ENCODE data around the gene DOCK8.

Gene DOCK8

GRCh38 chr9:504921-505740, 290.5 kb downstream of the DOCK8 start:
- Histone ChIP-seq H3K4me3 (ENCODE audit: low read depth, low read length, poor library complexity, severe bottlenecking) (peak overlapping the region; percentile 91), H3K4me2 (ENCODE audit: low read length) (peak overlapping the region; percentile 85), H3K36me3 (ENCODE audit: insufficient read depth, low read length) (no peaks in the 10 kb centered on the region), H4K20me1 (ENCODE audit: insufficient read depth, low read length) (no peaks in the 10 kb centered on the region), H3K4me1 (ENCODE audit: insufficient read depth, low read length, severe bottlenecking) (peaks cover 26% of the 10 kb centered on the region), H3K9me2 (ENCODE audit: low read depth, low read length) (no peaks in the 10 kb centered on the region), H3K27ac (ENCODE audit: low read depth, low read length, poor library complexity, severe bottlenecking) (peak overlapping the region; percentile 48), H3K79me2 (ENCODE audit: insufficient read depth, low read length) (peaks cover 16% of the 10 kb centered on the region; the same call in 1 of the 2 replicates), H3K9ac (ENCODE audit: low read length) (peak overlapping the region; percentile 89), H3F3A (ENCODE audit: insufficient read depth, low read length) (no peaks in the 10 kb centered on the region), H3K9me3 (ENCODE audit: low read length) (no peaks in the 10 kb centered on the region), H2AFZ (ENCODE audit: low read length) (no peak overlapping the region), H3K27me3 (ENCODE audit: insufficient read depth, low read length) (no peaks in the 10 kb centered on the region)
- no peak for TF ChIP-seq CTCF (IDR thresholded peaks at IDR 0.05; ENCODE audit: low read length)
- no peak for TF ChIP-seq EZH2 (IDR thresholded peaks at IDR 0.05; ENCODE audit: borderline replicate concordance, low read length)

GRCh38 chr9:505741-506059, 291.0 kb downstream of the DOCK8 start:
- H3K9ac ChIP-seq (ENCODE audit: low read length), result peak overlapping the region; percentile 89
- H3K27ac ChIP-seq (ENCODE audit: low read depth, low read length, poor library complexity, severe bottlenecking), result peak overlapping the region; percentile 48
- H4K20me1 ChIP-seq (ENCODE audit: insufficient read depth, low read length), result no peaks in the 10 kb centered on the region
- H3K4me2 ChIP-seq (ENCODE audit: low read length), result peak overlapping the region; percentile 85
- no peaks in the 10 kb centered on the region for H3K36me3 ChIP-seq (ENCODE audit: insufficient read depth, low read length)
- H3F3A ChIP-seq (ENCODE audit: insufficient read depth, low read length), result no peaks in the 10 kb centered on the region
- no peaks in the 10 kb centered on the region for H3K9me2 ChIP-seq (ENCODE audit: low read depth, low read length)
- no peak overlapping the region for H2AFZ ChIP-seq (ENCODE audit: low read length)
- peaks cover 19% of the 10 kb centered on the region; the same call in 1 of the 2 replicates for H3K79me2 ChIP-seq (ENCODE audit: insufficient read depth, low read length)
- peak overlapping the region; percentile 91 for H3K4me3 ChIP-seq (ENCODE audit: low read depth, low read length, poor library complexity, severe bottlenecking)
- no peaks in the 10 kb centered on the region for H3K9me3 ChIP-seq (ENCODE audit: low read length)
- no peaks in the 10 kb centered on the region for H3K27me3 ChIP-seq (ENCODE audit: insufficient read depth, low read length)
- TF ChIP-seq EZH2 (IDR thresholded peaks at IDR 0.05; ENCODE audit: borderline replicate concordance, low read length), result no peak
- no peak for TF ChIP-seq CTCF (IDR thresholded peaks at IDR 0.05; ENCODE audit: low read length)
- H3K4me1 ChIP-seq (ENCODE audit: insufficient read depth, low read length, severe bottlenecking), result peaks cover 26% of the 10 kb centered on the region

- Histone ChIP-seq H3K9me3 (ENCODE audit: low read length) (no peaks in the 10 kb centered on the region), H3K4me3 (ENCODE audit: low read depth, low read length, poor library complexity, severe bottlenecking) (peak overlapping the region; percentile 91), H3K36me3 (ENCODE audit: insufficient read depth, low read length) (peaks cover under 1% of the 10 kb centered on the region; the same call in 1 of the 2 replicates), H3K27ac (ENCODE audit: low read depth, low read length, poor library complexity, severe bottlenecking) (no peak overlapping the region), H3K4me1 (ENCODE audit: insufficient read depth, low read length, severe bottlenecking) (peaks cover 26% of the 10 kb centered on the region), H3K79me2 (ENCODE audit: insufficient read depth, low read length) (peaks cover 25% of the 10 kb centered on the region; the same call in 1 of the 2 replicates), H3K9me2 (ENCODE audit: low read depth, low read length) (no peaks in the 10 kb centered on the region), H2AFZ (ENCODE audit: low read length) (no peak overlapping the region), H3K4me2 (ENCODE audit: low read length) (peak overlapping the region; percentile 85), H3K9ac (ENCODE audit: low read length) (peak overlapping the region; percentile 89; the same call in 1 of the 2 replicates), H4K20me1 (ENCODE audit: insufficient read depth, low read length) (no peaks in the 10 kb centered on the region), H3F3A (ENCODE audit: insufficient read depth, low read length) (no peaks in the 10 kb centered on the region), H3K27me3 (ENCODE audit: insufficient read depth, low read length) (no peaks in the 10 kb centered on the region)
- TF ChIP-seq EZH2 (IDR thresholded peaks at IDR 0.05; ENCODE audit: borderline replicate concordance, low read length) (no peak), CTCF (IDR thresholded peaks at IDR 0.05; ENCODE audit: low read length) (no peak)
These were observed 291.6 kb downstream of the DOCK8 start for GRCh38 chr9:506281-506680.

Data from OCI-LY1 (cell line).